ENCODE measurements around the gene OSBPL2.

- TF ChIP-seq POLR2A (IDR thresholded peaks at IDR 0.05) (no peak), CTCF (IDR thresholded peaks at IDR 0.05) (no peak), POLR2AphosphoS5 (IDR thresholded peaks at IDR 0.05; ENCODE audit: insufficient read depth in 1 of 2, low read depth in 1 of 2) (no peak)
Observed at GRCh38 chr20:62235001-62235776, 3.1 kb upstream of the OSBPL2 start.

All from vagina (tissue), 2 donors.